Activated CD8-positive, alpha-beta memory T cell treated with anti-CD3 and anti-CD28 coated beads, Interleukin-2, amount 50 U/mL, for 48 hours (primary cell): ENCODE measurements around the gene GPM6B.

Experiments used
- DNase-seq: peaks from one replicate; pipeline ENCODE4 v3.0.0-alpha.2; 2020

GPM6B gene, protein sequence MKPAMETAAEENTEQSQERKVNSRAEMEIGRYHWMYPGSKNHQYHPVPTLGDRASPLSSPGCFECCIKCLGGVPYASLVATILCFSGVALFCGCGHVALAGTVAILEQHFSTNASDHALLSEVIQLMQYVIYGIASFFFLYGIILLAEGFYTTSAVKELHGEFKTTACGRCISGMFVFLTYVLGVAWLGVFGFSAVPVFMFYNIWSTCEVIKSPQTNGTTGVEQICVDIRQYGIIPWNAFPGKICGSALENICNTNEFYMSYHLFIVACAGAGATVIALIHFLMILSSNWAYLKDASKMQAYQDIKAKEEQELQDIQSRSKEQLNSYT

DNA sequence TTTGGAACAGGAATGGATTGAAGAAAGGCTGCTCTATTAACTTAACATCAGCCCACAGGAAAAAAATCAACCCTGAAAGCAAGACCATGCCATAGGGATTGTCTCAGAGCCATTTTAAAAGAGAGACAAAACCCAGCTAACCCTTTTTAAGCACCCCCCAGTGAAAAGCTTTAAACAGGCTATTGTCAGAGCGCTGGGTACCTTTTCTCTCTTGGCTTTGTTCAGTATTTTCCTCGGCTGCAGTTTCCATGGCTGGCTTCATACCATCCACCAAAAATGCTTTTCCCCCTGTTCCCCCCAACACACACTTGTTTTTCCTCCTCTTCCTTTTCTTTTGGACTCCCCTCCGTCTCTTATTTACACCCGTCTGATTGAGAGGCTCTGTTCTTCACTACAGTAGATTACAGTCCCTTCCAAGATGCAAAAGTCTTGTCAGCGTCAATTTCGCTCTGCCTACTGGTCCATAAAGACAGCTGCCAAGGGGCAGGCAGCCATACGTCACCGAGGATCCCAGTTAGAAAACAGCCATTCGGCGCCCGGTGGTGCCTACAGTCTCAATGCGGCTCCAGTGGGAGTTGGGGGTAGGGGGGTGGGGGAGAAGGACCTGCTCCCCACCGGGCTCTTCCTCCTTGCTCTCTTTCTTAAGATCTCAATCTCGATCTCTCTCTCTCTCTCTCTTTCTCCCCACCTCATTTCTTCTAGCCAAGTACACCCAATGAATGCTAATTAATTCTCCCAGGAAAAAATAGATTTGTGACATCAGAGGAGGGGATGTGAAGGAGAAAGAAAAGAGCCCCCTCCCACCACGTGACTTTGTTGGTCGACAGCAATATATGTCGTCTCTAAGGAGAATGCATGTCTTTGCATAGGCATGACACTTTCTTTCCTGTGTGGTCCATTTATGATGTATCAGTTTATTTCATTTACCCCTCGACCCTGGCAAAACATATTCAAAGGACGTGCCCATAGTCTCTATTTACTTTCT, at the start of gene GPM6B:
TSS of gene GPM6B (minus strand) at position 451 of the 985 bp plus-strand sequence. CDS start at position 262, 189 bp downstream.
- DNase-seq = no peak

DNA sequence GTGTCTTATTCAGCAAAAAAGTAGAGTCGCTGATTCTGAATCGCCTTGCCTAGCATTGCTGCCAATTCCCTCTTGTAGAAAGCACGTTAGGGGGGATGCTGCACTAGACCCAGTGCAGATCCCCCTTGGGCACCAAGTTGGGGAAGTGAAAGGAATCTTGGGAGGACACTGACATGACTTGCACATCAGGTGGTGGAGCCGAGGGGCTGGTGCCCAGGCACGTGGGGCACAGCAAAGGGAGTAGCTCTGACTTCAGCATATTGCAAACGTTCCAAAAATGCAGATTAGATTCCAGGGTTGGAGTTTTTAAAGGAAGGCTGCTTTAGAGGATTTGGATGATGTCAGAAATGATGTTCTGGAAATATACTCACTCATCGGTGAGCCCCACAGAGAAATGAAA, 47.4 kb upstream of the GPM6B start:
- no peak for DNase-seq

DNA sequence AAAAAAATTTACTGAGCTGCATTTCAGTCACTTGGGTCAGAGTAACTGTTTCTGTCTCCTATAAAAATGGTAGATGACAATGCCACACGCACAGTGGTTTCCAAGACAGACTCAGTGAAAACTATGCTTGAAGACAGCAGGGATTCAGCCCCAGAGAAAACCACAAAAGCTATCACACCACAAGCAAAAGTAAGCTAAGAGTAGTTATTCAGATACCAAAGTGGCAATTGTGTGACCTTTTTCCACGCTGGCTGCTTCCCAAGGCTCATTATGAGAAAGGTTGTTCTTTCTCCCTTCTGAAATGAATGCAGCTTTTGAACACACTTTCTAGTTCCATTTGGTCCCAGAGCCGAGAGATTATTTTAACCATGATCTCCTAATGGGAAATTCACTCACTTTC, 46.4 kb upstream of the GPM6B start:
- DNase-seq = no peak

DNA sequence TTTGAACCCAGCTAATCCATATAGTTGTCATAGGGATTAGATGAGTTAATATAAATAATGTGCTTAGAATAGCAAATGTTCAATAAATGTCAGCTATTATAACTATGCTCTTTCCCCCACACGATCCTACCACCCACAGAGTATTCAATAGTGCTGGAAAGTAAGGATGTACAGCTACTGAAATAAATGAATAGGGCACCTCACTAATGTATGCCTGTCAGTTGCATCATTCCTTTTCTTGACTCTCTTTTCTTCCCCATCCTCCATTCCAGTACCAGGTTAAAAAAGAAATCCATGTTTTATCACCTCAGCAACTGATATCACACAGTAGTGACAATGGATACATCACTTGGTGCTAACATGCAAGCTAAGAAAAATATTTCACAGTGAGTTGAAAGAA, 42.8 kb upstream of the GPM6B start:
- DNase-seq = no peak

DNA sequence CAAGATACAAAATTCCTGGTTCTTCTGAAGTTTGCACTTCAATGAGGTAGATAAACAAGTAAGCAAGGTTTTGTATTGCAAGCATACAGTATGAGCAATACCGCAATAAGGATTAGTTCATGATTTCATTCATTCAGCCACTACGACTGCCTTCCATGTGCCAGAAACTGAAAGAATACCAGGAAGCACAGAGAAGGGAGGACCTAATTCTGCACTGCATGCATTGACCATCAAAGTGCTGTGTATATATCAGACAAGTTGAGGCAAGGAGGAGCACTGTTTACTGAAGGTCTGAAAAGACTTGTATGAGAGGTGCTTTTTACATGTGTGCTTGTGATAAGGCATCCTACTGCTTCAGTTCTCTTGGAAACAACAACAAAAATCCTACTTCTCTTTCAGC, 40.9 kb upstream of the GPM6B start:
- no peak for DNase-seq

DNA sequence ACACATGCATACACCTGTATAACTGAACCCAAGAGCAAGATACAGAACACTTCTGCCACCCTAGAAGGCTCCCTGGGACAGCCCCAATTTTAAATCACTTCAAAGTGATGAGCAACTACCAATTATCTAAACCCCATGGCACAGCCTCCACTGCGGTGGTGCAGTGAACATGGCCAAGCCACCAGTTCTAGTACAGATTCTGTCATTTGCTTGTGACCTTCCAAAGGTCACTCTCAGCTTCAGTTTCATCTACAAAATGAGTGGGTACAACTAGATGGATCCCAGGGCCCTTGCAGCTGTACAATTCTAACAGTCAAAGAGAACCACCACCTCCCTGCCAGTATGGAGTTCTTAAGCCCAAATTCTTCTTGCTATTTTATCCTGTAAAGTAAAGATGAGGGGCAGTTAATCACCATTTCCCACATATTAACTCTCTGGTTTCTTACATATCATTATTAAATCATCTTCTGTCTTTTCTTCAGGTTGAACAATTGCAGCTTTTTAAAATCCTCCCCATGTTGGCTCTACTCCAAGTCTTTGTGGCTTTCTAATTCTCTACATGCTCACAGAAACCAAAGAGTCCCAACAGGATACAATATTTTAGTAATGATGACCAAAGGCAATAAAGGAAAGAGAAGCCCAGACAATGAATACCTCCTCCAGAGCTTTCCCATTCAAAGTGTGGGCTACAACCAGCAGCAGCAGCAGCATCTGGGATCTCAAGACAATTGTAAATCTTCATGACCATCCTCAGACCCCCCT, 39.0 kb upstream of the GPM6B start:
- DNase-seq = no peak

DNA sequence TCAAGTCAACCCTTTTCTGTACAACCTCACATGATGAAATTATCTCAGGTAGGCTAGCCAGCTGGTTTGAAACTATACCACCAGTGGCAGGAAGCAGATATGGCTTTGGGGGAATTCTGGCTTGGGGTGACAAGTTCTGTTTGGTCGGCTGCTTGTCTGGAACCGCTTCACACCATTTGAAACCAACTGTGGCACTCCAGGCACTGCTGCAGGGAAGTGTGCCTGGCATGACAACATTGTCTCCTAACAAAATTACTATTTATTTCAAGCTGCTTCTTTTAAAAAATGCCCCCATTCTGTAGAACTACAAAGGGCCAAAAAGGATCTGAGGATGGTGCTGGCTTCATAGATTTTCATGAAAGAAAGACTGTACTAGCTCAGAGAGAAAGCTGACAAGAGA, 37.1 kb upstream of the GPM6B start:
- no peak for DNase-seq

DNA sequence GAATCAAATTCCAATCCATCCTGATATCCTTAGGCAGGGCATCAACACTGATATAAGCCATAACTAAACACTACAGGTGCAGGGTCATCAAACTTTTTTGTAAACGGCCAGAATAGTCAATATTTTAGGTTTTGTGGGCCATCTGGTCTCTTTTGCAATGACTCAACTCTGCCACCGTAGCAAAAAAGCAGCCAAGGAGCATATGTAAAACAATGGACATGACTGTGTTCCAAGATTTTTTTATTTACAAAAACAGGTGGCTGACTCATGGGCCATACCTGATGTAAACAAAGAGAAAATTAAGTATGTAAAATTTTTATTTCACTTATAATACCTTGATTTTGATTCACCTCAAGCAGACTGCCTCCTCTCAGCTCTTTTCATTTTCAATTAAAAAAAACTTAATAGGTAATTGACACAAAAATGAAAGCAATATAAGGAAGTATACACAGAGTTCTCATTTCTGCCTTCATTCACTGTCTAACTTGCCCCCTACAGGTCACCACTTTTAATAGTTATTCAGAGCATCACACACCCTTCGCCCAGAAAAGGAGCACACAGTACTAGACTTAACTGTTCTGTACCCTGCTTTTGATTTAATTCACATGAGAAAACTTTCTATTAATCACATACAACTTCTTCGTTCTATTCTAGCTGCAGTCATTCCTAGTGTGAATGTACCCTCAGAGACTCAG, 35.3 kb upstream of the GPM6B start:
- DNase-seq = no peak

DNA sequence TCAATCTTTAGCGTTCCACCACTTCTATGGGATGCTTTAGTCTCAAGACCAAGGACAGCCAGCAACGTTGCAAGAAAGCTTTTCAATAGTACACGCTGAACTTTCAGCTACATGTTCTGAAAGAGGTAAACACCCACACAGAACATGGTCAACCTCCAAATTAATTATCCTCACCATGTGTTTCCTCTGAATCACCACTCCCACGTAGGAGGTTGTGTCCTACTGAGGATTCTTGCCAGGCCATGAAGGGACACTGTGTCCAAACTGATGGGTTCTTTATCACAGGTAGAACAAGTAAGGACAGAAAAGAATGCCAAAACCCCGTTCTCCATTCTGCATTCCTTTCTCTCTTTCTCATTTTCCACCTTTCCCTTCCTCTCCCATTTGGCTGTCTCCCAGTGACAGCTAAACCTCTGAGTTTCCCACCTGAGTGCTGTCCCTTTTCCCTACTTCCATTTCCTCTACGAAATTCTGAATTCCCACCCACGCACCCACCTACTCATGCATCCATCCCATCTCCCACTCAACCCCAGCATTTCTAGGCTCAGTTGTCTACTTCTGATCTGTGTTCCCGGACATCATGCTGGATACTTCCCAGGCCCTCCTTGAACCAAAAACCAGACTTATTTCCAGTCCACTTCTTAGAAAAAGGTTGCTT, 29.0 kb upstream of the GPM6B start:
- DNase-seq = no peak

DNA sequence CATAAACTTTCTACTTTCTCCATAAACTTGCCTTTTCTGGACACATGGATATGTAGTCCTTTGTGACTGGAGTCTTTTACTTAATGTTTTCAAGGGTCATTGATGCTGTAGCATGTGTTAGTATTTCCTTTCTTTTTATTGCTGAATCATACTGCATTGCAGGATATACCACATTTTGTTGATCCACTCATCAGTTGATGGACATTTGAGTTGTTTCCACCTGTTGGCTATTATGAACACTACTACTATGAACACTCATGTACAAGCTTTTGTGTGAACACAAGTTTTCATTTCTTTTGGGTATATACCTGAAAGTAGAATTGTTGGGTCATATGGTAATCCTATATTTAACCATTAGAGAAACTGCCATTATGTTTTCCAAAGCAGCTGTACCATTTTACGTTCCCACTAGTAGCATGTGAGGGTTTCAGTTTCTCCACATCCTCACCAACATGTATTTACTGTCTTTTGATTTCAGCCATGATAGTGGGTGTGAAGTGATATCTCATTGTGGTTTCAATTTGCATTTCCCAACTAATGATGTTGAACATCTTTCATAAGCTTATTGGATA, 26.3 kb upstream of the GPM6B start:
- DNase-seq = no peak

DNA sequence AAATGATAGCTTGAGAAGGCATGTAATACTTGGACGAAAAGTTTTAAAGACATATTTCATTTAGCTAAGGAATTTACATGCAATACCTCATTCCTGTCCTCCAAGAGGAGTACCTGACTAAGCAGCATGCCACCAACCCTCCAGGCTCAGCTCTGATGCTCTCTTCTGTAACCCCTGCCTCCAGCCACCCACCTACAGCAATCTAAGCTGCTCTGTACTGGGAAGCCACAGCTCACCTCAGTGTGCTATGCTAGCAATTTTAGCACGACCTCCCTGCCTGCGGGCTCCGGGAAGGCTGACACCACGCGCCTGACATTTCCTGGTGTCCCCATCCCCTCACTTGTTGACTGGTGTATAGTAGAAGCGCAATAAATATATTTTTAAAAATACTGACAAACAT, 23.2 kb upstream of the GPM6B start:
- DNase-seq = no peak

DNA sequence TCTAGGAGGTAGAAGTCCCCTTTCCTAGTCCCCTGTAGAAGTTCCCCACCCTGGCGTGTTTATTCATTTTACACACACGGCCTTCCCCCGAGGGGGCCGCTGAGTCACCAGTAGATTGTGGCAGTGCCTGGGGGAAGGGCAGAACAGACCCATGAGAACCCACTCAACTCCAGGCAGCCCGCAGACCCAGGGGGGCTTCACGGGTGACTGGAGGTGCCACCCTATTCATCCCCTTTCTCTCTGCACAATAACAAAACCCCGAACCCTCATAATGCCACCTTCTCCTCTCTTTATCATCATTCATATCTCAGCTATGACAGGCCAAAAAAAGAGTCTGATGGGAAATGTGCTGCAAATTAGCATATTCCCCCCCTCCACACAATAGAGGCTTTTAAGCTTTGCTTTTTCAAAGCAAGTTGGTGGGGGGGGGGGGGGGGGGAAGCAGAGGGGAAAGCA, 20.4 kb upstream of the GPM6B start:
- no peak for DNase-seq

DNA sequence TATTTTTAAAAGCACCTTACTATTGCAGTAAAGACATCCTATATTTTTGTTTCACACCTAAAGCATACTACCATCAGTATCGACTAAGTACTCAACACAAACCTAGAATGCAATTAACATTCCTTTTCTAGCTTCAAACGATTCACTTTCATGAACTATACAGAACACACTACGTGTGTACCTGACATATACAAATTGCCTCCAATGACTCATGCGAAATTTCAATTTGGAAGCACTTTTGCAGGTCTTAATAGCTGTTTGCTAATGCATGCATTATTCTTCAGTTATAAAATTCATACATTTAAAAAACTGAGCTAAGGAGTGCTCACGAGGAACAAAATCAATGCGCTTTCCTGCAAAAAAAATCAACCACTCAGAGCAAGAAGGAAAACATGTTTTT, 19.7 kb upstream of the GPM6B start:
- no peak for DNase-seq

DNA sequence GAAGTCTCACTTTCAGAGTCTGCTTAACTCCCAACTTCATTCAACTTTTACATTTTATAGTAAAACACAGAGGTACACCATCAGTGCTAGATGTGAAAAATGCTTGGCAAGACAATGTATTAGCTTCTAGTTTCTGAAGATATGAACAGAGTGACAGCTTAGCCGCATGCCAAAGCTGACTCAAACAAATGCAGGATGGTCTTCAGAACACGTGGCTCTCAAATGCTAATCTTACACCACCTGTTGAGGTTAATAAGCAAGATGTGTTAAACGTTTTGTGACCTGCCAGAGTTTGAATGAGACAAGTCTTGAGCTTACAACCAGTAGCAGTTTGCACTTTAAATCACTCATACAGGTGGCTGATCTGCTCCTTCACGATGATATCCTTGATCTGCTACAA, 18.9 kb upstream of the GPM6B start:
- DNase-seq = no peak

DNA sequence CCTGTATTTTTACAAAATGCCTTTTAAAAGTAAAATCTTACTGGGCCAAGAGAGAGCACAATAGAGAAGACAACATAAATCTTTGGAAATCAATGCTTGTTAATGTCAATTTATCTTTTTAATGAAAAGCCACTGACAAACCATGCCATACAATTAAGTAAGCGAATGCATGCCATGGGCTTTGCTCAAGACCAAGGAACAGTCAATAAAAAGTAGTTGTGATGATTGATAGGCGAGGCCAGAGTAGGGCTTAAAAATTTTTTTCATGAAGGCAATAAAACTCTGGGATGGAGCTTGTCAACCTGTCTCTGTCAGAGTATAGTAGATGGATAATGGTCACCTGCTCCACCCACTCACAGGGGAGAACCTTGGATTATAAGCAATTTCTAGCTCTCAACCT, 17.5 kb upstream of the GPM6B start:
- no peak for DNase-seq

DNA sequence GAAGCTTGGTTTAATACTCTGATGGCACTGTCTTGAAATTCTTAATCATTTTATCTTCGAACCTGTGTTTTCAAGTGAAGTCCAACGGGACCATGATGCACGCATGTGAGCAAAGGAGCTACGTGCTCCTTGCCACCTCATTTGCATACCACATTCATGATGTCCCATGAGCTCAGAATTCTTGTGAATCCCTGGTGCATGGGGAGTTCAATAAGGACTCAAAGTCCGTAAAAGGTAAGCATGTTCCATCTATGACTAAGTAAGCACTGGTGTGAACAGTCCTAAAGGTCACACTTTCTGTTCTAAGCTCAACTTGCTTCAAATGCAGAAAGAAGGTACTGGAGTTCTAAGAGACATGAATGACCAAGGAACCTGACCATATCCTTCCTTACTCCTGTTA, 13.1 kb upstream of the GPM6B start:
- DNase-seq = no peak

DNA sequence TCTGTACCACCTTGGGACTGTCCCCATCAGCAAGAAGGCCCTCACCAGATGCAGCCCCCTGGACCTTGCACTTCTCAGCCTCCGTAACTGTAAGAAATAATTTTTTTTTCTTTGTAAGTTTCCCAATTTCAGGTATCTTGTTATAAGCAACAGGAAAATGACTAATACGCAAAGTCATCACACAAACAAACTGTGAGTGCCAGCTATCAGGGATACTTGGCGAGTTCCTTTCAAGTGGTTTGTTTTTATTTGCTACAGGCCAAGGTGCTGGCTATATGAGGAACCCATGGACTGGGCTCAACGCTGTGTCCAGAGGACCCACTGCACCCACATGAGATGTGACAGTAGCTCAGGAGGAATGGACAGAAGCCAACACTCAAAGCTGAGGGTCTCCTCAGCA, 11.5 kb upstream of the GPM6B start:
- DNase-seq = no peak

DNA sequence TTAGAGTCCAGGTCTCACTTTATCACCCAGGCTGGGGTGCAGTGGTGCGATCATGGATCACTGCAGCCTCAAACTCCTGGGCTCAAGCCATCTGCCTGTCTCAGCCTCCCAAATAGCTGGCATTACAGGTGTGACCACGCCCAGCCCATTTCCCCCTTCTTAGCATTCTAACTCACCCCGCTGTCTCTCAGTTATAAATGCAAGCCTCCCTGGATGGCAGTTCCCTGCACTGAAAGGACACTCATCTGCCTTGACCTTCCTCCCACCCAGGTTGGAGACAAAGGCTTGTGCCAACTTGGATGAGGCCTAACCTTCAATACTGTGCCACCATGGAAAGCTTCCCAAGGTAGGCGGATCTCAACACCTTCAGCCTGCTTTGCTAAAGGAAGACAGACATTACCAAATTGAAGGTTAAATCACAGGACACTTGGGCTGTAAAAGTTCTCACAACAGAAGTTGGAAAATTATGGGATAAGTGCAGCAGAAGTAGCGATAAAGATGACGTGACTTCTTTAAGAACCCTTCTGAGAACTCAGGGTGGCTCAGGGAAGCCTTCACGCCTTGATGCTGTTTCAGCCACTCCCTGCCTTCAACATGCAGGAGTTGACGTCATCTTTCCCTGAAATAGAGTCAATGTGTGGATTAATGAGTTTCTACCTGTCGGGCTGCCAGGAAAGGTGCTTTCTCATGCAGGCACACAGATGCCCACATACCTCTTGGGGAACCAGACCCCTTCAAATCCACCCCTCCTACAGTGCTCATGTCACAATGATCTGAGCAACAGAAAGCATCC, 10.6 kb upstream of the GPM6B start:
- DNase-seq = no peak

DNA sequence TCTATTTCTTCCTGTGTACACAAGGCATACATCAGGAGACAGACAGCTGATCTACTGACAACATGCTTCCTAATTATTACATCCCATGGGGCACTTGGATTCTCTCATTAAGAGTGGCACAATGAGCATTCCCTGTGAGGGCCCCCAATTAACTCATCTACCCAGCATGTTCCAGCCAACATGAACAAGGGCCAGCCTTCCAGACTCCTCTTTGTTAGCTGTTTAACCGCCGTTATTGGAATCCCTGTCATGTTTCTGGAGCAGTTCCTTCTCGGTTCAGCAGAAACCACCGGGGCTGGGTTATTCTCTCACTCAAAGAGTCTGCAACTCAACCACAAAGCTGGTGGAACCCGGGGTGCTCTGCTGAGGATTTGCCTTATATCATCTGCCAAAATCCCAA, 9.9 kb upstream of the GPM6B start:
- DNase-seq = no peak

DNA sequence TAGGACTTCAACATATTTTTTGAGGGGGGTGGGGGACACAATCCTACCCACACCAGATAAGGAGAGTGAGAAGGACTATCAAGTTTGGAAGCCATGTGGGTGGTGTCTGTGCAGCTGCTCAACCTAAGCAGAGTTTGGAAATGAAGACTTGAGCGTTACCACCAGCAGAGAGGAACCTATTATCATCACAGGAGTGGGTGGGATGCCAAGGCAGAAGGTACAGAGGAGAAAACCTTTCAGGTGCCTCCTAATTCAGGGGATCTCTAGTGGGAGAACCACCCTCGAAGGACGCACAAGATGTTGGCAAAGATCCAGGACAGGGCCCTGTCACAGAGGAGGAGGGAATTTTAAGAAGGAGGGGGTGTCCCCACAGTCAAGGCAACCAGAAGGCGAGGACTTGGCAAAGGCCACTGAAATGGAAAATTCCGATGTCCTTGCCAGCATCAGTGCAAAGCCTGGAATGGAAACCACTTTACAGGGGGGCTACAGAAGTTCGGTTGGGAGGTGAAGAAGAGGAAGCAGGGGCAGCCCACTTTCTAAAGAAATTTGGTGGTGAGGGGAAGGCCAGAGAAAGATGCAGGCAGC, 8.4 kb upstream of the GPM6B start:
- no peak for DNase-seq

DNA sequence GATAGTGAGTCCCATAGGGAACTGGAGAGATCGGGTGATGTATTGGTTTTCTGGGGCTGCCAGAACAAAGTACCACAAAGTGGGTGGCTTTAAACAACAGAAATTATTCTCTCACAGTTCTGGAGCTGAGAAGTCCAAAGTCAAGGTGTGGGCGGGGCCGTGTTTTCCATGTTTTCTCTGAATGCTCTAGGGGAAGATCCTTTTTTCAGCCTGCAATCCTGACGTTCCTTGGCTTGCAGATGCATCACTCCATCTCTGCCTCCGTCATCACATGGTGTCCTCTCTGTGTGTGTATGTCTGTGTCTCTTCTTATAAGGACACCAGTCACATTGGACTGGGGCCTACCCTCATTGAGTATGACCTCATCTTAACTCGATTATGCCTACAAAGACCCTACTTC, 7.9 kb upstream of the GPM6B start:
- no peak for DNase-seq
